H1 (cell line): ENCODE data around the gene CASP12. TPM values are rescaled to one million over a fixed set of nuclear protein-coding genes. Genes with fewer than 3 reads are reported as not detected.

Experiments
- CTCF ChIA-PET: fragments of 300-600 bp; sonication (Branson Sonifier 250); formaldehyde crosslinking; loops from one replicate; lab custom pipeline; 2021; ENCODE audit not compliant: partially characterized antibody; lab: Charles Lee
- POLR2A ChIA-PET: fragments of 300-600 bp; sonication (Branson Sonifier 250); formaldehyde crosslinking; loops from one replicate; lab custom pipeline; 2021; ENCODE audit warnings: inconsistent platforms; ENCODE audit not compliant: partially characterized antibody; lab: Charles Lee
- DNase-seq, 2 experiments: peaks; one replicate each; pipeline versions ENCODE4 v3.0.0 to v3.0.0-alpha.2; 2010 to 2022; ENCODE audit warnings: low spot score in 2 of 2, low read depth in 1 of 2, mixed read lengths in 1 of 2
- FAIRE-seq: peaks from 2 replicates; lab custom pipeline; 2011; peaks lifted over from hg19 to GRCh38; lab: Jason Lieb, UNC
- H2AFZ ChIP-seq: 2 replicates; pipeline ENCODE4 v1.8.1; 2012; ENCODE audit warnings: low read length, inconsistent platforms
- H2AK5ac ChIP-seq: 2 replicates; pipeline ENCODE4 v1.6.1; 2013; ENCODE audit warnings: low read depth, low read length
- H2BK120ac ChIP-seq: replicated peaks from 2 replicates; pipeline ENCODE3; 2013; ENCODE audit warnings: low read depth, low read length, inconsistent platforms
- H2BK12ac ChIP-seq: 2 replicates; pipeline ENCODE4 v1.6.1; 2013; ENCODE audit warnings: low read depth, low read length
- H2BK15ac ChIP-seq: 2 replicates; pipeline ENCODE4 v1.6.1; 2013; ENCODE audit warnings: low read length
- H2BK20ac ChIP-seq: 2 replicates; pipeline ENCODE4 v1.6.1; 2013; ENCODE audit warnings: low read length
- H2BK5ac ChIP-seq: 2 replicates; pipeline ENCODE4 v1.6.1; 2013; ENCODE audit warnings: low read depth, low read length
- H3K14ac ChIP-seq: 2 replicates; pipeline ENCODE4 v1.6.1; 2013; ENCODE audit warnings: inconsistent platforms; ENCODE audit not compliant: insufficient read length
- H3K18ac ChIP-seq: 2 replicates; pipeline ENCODE4 v1.6.1; 2013; ENCODE audit warnings: low read length; ENCODE audit errors: extremely low read depth
- H3K23ac ChIP-seq: 2 replicates; pipeline ENCODE4 v1.6.1; 2013; ENCODE audit warnings: inconsistent platforms; ENCODE audit not compliant: insufficient read length
- H3K23me2 ChIP-seq: 2 replicates; pipeline ENCODE4 v1.6.1; 2013; ENCODE audit warnings: low read depth, low read length
- H3K27ac ChIP-seq: 2 replicates; pipeline ENCODE4 v1.6.1; 2011; ENCODE audit warnings: low read depth, low read length, inconsistent platforms
- H3K27me3 ChIP-seq, 4 experiments: replicated peaks in 1 of 4; 1 replicate in 1 of 4; 2 replicates in 3 of 4; pipeline versions ENCODE4 v1.6.1 to v1.8.1; 2011 to 2013; ENCODE audit warnings: low read length in 3 of 4, mild to moderate bottlenecking in 3 of 4, inconsistent platforms in 2 of 4, mixed read lengths in 2 of 4, moderate library complexity in 1 of 4; ENCODE audit not compliant: control insufficient read depth in 3 of 4, insufficient read depth in 3 of 4; ENCODE audit errors: extremely low read depth in 1 of 4
- H3K36me3 ChIP-seq, 4 experiments: 2 replicates each; pipeline versions ENCODE4 v1.6.1 to v1.8.1; 2011 to 2013; ENCODE audit warnings: mild to moderate bottlenecking in 4 of 4, low read length in 3 of 4, moderate library complexity in 2 of 4, control low read depth in 1 of 4, inconsistent platforms in 1 of 4; ENCODE audit not compliant: insufficient read depth in 4 of 4, control insufficient read depth in 2 of 4
- H3K4ac ChIP-seq: replicated peaks from 2 replicates; pipeline ENCODE3; 2013; ENCODE audit warnings: low read length, low read depth, mixed read lengths, inconsistent platforms; ENCODE audit not compliant: insufficient read length
- H3K4me1 ChIP-seq, 4 experiments: replicated peaks in 1 of 4; 1 replicate in 1 of 4; 2 replicates in 3 of 4; pipeline versions ENCODE4 v1.6.1 to v1.8.1; 2011 to 2013; ENCODE audit warnings: low read length in 3 of 4, inconsistent platforms in 2 of 4, mixed read lengths in 1 of 4; ENCODE audit not compliant: insufficient read depth in 4 of 4, control insufficient read depth in 3 of 4
- H3K4me2 ChIP-seq, 2 experiments: 2 replicates each; pipeline versions ENCODE4 v1.6.1 to v1.8.1; 2011 to 2013; ENCODE audit warnings: low read depth in 2 of 2, low read length in 2 of 2, control low read depth in 1 of 2, inconsistent platforms in 1 of 2, mild to moderate bottlenecking in 1 of 2; ENCODE audit not compliant: insufficient read depth in 1 of 2
- H3K4me3 ChIP-seq, 4 experiments: fragments of 200-600, 300-600 bp in 1 of 4; sonication (generic), shearing (Covaris generic), sonication (Bioruptor Twin) in 1 of 4; 2 replicates each; pipeline versions ENCODE4 v1.5.1 to v1.8.1; 2011 to 2016; ENCODE audit warnings: low read length in 4 of 4, low read depth in 3 of 4, control low read depth in 2 of 4, inconsistent platforms in 2 of 4, mild to moderate bottlenecking in 2 of 4, mixed read lengths in 1 of 4, moderate library complexity in 1 of 4; ENCODE audit not compliant: insufficient read depth in 2 of 4; ENCODE audit errors: extremely low read depth in 1 of 4
- H3K56ac ChIP-seq: replicated peaks from 2 replicates; pipeline ENCODE3; 2013; ENCODE audit warnings: low read depth, mild to moderate bottlenecking, mixed read lengths, low read length, inconsistent platforms; ENCODE audit not compliant: insufficient read length
- H3K79me1 ChIP-seq: 2 replicates; pipeline ENCODE4 v1.6.1; 2013; ENCODE audit warnings: low read depth, low read length, control low read depth
- H3K79me2 ChIP-seq, 2 experiments: 2 replicates each; pipeline versions ENCODE4 v1.6.1 to v1.8.1; 2012 to 2013; ENCODE audit warnings: low read length in 2 of 2, mild to moderate bottlenecking in 2 of 2, inconsistent platforms in 1 of 2; ENCODE audit not compliant: insufficient read depth in 2 of 2, control insufficient read depth in 1 of 2
- H3K9ac ChIP-seq, 4 experiments: replicated peaks in 1 of 4; 1 replicate in 1 of 4; 2 replicates in 3 of 4; pipeline versions ENCODE4 v1.6.1 to v1.8.1; 2011 to 2013; ENCODE audit warnings: low read depth in 3 of 4, low read length in 3 of 4, control low read depth in 2 of 4, mild to moderate bottlenecking in 2 of 4, moderate library complexity in 2 of 4, inconsistent platforms in 1 of 4; ENCODE audit errors: extremely low read depth in 1 of 4
- H3K9me3 ChIP-seq, 2 experiments: 2 replicates each; pipeline versions ENCODE4 v1.6.1 to v1.8.1; 2012 to 2013; ENCODE audit warnings: mild to moderate bottlenecking in 2 of 2, moderate library complexity in 2 of 2, control low read depth in 1 of 2, inconsistent platforms in 1 of 2, low read depth in 1 of 2, low read length in 1 of 2, mixed read lengths in 1 of 2; ENCODE audit not compliant: insufficient read depth in 2 of 2
- H4K20me1 ChIP-seq, 2 experiments: replicated peaks in 1 of 2; 2 replicates each; pipeline versions ENCODE3 to v1.8.1; 2011 to 2013; ENCODE audit warnings: inconsistent platforms in 2 of 2, low read length in 2 of 2, mild to moderate bottlenecking in 1 of 2; ENCODE audit not compliant: insufficient read depth in 2 of 2, control insufficient read depth in 1 of 2
- H4K5ac ChIP-seq: 2 replicates; pipeline ENCODE4 v1.6.1; 2013; ENCODE audit warnings: low read length, low read depth, mixed read lengths, inconsistent platforms; ENCODE audit not compliant: insufficient read length
- H4K8ac ChIP-seq: 2 replicates; pipeline ENCODE4 v1.8.0; 2013; ENCODE audit warnings: mild to moderate bottlenecking, moderate library complexity, low read length, inconsistent platforms; ENCODE audit not compliant: insufficient read depth; ENCODE audit errors: extremely low read depth
- H4K91ac ChIP-seq: replicated peaks from 2 replicates; pipeline ENCODE3; 2013; ENCODE audit warnings: low read length, mixed read lengths, inconsistent platforms; ENCODE audit not compliant: insufficient read length
- CTCF ChIP-seq, 3 experiments: IDR thresholded peaks; 1 replicate in 2 of 3; 2 replicates in 1 of 3; pipeline versions ENCODE4 v1.5.1 to v1.6.1; 2011; ENCODE audit warnings: low read length in 3 of 3, mild to moderate bottlenecking in 3 of 3, inconsistent platforms in 2 of 3, low read depth in 1 of 3, moderate library complexity in 1 of 3; ENCODE audit not compliant: insufficient read depth in 1 of 3; ENCODE audit errors: control extremely low read depth in 1 of 3
- RAD21 ChIP-seq, 2 experiments: IDR thresholded peaks in 1 of 2; conservative IDR thresholded peaks in 1 of 2; 2 replicates each; pipeline ENCODE4 v1.6.1; 2011; ENCODE audit warnings: low read depth in 2 of 2, low read length in 2 of 2, improper control_type of control experiment in 1 of 2, inconsistent platforms in 1 of 2, mild to moderate bottlenecking in 1 of 2, moderate library complexity in 1 of 2
- SRF ChIP-seq: IDR thresholded peaks from 2 replicates; pipeline ENCODE4 v1.6.1; 2011; ENCODE audit warnings: mild to moderate bottlenecking, low read depth, low read length, moderate library complexity
- USF2 ChIP-seq: IDR thresholded peaks from 2 replicates; pipeline ENCODE4 v1.6.1; 2011; ENCODE audit warnings: low read length, improper control_type of control experiment
- WGBS, 2 experiments: shearing (Covaris generic) in 1 of 2; methylation state at CpG; one replicate each; pipeline versions ENCODE4 v1.1.6 to v1.1.7; 2013 to 2015; ENCODE audit warnings: low lambda C conversion rate in 2 of 2, mixed read lengths in 2 of 2, inconsistent platforms in 1 of 2, low coverage in 1 of 2, missing lambda C conversion rate in 1 of 2; ENCODE audit not compliant: insufficient replicate concordance in 2 of 2, insufficient coverage in 1 of 2, insufficient read length in 1 of 2; ENCODE audit errors: extremely low coverage in 1 of 2, missing lambda C conversion rate in 1 of 2; 5-methylcytosine and 5-hydroxymethylcytosine counted together
- polyA plus RNA-seq, 7 experiments: library from polyadenylated mRNA; depleted of rRNA in 3 of 7; stranded (reverse) in 5 of 7; unstranded in 2 of 7; fragments of >200 nt in 5 of 7; fragments of 200-250 nt in 2 of 7; gene quantifications; 1 replicate in 5 of 7; 2 replicates in 1 of 7; 4 replicates in 1 of 7; pipeline versions ENCODE4 v1.2.1 to v1.2.3, GENCODE V29; 2011 to 2013; ENCODE audit warnings: missing spikeins in 2 of 7, mixed read lengths in 2 of 7
- total RNA-seq: library from RNA; stranded (reverse); fragmentation: NEBNext Ultra II Directional; extraction: Animal tissue kit (Norgen Biotek cat#: 25700); gene quantifications from 2 replicates; pipeline ENCODE4 v1.2.1, GENCODE V29; 2021

Gene CASP12
- total and polyA plus RNA-seq, 2 of the 8 experiments (the other 6 are each of a cell fraction or from before 2014, with no cell fraction given): not detected

- H2BK15ac ChIP-seq: no peak overlapping the region
- no peak overlapping the region for H2BK12ac ChIP-seq
- H3K4me3 ChIP-seq: no peak overlapping the region
- H3K36me3 ChIP-seq: no peaks in the 10 kb centered on the region
- FAIRE-seq (no peak), DNase-seq (no peak)
- H2BK120ac ChIP-seq: no peak overlapping the region
- 96% methylated on average over 4 of the region's 4 CpGs; no CpG with 5 or more reads in 1 of the 2 experiments for WGBS, 2 experiments
- ChIA-PET POLR2A (no interaction called here), CTCF (interaction anchor here (0.6 kb wide), 1 partner anchor 10 kb away, joined by 6 read pairs; no protein-coding TSS in a partner anchor)
- H3K9ac ChIP-seq: no peak overlapping the region
- no peak overlapping the region for H3K4ac ChIP-seq
- no peak overlapping the region for H3K18ac ChIP-seq
- H3K9me3 ChIP-seq: no peaks in the 10 kb centered on the region
- no peaks in the 10 kb centered on the region for H3K4me1 ChIP-seq
- H2BK5ac ChIP-seq: no peak overlapping the region
- no peaks in the 10 kb centered on the region for H3K79me1 ChIP-seq
- no peak overlapping the region for H2AK5ac ChIP-seq
- H3K27me3 ChIP-seq: peaks cover 0 to 1% (median 0%) of the 10 kb centered on the region in 4 experiments; a peak in 1 of 7 replicates
- no peak overlapping the region for H4K8ac ChIP-seq
- H4K5ac ChIP-seq: no peak overlapping the region
- H3K23ac ChIP-seq: no peak overlapping the region
- no peak overlapping the region for H4K91ac ChIP-seq
- H4K20me1 ChIP-seq: no peaks in the 10 kb centered on the region
- H3K14ac ChIP-seq: no peak overlapping the region
- H3K56ac ChIP-seq: no peak overlapping the region
- no peak overlapping the region for H2BK20ac ChIP-seq
- H3K27ac ChIP-seq: no peak overlapping the region
- TF ChIP-seq SRF: no peak
- no peak for TF ChIP-seq USF2
- peak; percentile 31 to 40; a peak in 3 of 4 replicates for TF ChIP-seq RAD21 (IDR thresholded peaks at IDR 0.05 in 1 of 2, conservative IDR thresholded peaks at IDR 0.05 in 1 of 2; ENCODE audit: low read depth in 2 of 2, low read length in 2 of 2)
- peak in 2 of 3 experiments; percentile 15 to 47; a peak in 2 of 4 replicates for TF ChIP-seq CTCF (IDR thresholded peaks at IDR 0.05; ENCODE audit: control extremely low read depth in 1 of 3, insufficient read depth in 1 of 3, low read depth in 1 of 3, low read length in 3 of 3)
- H3K4me2 ChIP-seq: no peak overlapping the region
- no peaks in the 10 kb centered on the region for H3K23me2 ChIP-seq
- H2AFZ ChIP-seq: no peak overlapping the region
- H3K79me2 ChIP-seq: no peaks in the 10 kb centered on the region
These were observed 7.0 kb upstream of the CASP12 start for GRCh38 chr11:104905271-104905670.
